Right lobe of liver (tissue), 4 donors: ENCODE results near the gene PKP4.

ENCODE experiments used
- POLR2A ChIP-seq: fragments of 450-650 bp; IDR thresholded peaks from one replicate; pipeline ENCODE4 v1.6.1; 2017; ENCODE audit warnings: antibody characterized with exemption, mild to moderate bottlenecking
- TF ChIP-seq, protein P1 (sequence below), 4 donors: fragments of 200-600 bp in 3 of 4; fragments of 450-650 bp in 1 of 4; IDR thresholded peaks; one replicate each; pipeline versions ENCODE4 v1.5.1 to v1.8.0; 2016 to 2022; ENCODE audit warnings: antibody characterized with exemption in 4 of 4, mild to moderate bottlenecking in 2 of 4
- donor health status: DM: no; HTN: no; CAD: no.
- donor health status: DM: no; HTN: no; CAD: no.
- donor health status: DM: no; HTN: yes; CAD: no.

DNA sequence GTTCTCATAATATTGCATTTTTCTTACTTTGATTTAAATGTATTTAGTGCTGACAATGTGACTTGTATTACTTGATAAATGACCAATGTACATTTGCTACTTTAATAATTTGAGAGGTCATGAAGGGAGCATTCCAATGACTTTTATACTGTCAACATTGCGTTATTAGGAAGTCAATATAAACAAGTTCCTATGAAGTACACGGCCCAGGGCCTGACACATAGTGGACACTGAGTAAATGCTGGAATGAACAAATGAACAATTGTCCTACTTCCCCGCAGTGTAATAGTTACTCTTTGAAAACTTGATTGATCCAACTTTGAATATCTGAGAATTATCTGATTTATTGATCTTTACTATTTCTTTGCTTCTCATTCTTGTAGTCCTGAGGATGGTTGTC is 47.3 kb downstream of the PKP4 start:
- TF ChIP-seq POLR2A = no peak
- TF ChIP-seq, protein P1, sequence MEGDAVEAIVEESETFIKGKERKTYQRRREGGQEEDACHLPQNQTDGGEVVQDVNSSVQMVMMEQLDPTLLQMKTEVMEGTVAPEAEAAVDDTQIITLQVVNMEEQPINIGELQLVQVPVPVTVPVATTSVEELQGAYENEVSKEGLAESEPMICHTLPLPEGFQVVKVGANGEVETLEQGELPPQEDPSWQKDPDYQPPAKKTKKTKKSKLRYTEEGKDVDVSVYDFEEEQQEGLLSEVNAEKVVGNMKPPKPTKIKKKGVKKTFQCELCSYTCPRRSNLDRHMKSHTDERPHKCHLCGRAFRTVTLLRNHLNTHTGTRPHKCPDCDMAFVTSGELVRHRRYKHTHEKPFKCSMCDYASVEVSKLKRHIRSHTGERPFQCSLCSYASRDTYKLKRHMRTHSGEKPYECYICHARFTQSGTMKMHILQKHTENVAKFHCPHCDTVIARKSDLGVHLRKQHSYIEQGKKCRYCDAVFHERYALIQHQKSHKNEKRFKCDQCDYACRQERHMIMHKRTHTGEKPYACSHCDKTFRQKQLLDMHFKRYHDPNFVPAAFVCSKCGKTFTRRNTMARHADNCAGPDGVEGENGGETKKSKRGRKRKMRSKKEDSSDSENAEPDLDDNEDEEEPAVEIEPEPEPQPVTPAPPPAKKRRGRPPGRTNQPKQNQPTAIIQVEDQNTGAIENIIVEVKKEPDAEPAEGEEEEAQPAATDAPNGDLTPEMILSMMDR (IDR thresholded peaks at IDR 0.05) = no peak
